ENCODE measurements around the gene HSPA12A. TPM values are rescaled to one million over a fixed set of nuclear protein-coding genes. Genes with fewer than 3 reads are reported as not detected.
"Not testable (repeated sequence)": the region's sequence is repeated elsewhere in the genome, so short reads cannot be mapped to it uniquely, and the experiment has no call there.

Gene HSPA12A
- total RNA-seq, 1 donor = 35.4 TPM

DNA sequence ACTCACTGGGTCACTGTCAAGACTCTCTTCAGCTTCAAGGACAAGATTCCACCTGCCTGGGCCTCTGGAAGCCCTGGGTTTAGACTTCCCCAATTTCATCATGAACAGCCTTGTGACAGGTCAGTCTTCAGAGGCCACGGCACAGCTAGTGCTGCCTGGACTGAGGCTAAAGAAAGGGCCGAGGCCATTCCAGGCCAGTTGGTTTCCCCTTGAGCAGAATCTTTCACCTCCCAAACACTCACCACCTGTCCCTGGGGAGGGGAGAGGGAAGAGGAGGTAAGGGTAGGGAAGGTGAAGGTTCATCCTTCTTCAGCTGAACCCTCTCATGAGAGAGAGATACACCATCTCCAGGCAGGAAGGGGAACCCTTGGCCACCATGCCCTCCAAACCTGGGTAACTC is 24.3 kb downstream of the HSPA12A start:
- no peak for DNase-seq (ENCODE audit: low read depth)
- TF ChIP-seq, protein P1, sequence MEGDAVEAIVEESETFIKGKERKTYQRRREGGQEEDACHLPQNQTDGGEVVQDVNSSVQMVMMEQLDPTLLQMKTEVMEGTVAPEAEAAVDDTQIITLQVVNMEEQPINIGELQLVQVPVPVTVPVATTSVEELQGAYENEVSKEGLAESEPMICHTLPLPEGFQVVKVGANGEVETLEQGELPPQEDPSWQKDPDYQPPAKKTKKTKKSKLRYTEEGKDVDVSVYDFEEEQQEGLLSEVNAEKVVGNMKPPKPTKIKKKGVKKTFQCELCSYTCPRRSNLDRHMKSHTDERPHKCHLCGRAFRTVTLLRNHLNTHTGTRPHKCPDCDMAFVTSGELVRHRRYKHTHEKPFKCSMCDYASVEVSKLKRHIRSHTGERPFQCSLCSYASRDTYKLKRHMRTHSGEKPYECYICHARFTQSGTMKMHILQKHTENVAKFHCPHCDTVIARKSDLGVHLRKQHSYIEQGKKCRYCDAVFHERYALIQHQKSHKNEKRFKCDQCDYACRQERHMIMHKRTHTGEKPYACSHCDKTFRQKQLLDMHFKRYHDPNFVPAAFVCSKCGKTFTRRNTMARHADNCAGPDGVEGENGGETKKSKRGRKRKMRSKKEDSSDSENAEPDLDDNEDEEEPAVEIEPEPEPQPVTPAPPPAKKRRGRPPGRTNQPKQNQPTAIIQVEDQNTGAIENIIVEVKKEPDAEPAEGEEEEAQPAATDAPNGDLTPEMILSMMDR (IDR thresholded peaks at IDR 0.05; ENCODE audit: insufficient read depth, low read depth, low read length) = no peak
- no peak overlapping the region for H3K4me3 ChIP-seq (ENCODE audit: low read depth, low read length)

DNA sequence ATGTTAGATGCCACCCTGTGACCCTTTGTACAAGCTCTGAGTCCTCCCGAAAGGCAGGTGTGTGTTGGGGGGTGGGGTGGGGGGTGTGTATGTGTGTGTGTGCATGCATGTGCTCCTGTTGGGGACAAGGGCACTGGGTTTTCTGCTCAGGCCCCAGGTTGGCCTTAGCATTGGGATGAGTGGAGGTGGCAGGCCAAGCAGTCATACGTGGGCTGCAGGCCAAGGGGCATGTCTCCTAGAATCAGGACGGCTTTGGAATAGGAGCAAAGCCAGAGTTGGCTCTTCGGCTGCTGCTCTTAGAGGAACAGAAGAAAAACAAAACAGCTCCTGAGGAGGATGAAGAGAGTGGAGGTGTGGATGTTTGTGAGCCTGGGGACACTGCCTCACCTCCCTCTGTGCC is 26.0 kb downstream of the HSPA12A start:
- H3K4me3 ChIP-seq (ENCODE audit: low read depth, low read length) = no peak overlapping the region
- no peak for DNase-seq (ENCODE audit: low read depth)
- TF ChIP-seq, protein P1 (IDR thresholded peaks at IDR 0.05; ENCODE audit: insufficient read depth, low read depth, low read length) = no peak

DNA sequence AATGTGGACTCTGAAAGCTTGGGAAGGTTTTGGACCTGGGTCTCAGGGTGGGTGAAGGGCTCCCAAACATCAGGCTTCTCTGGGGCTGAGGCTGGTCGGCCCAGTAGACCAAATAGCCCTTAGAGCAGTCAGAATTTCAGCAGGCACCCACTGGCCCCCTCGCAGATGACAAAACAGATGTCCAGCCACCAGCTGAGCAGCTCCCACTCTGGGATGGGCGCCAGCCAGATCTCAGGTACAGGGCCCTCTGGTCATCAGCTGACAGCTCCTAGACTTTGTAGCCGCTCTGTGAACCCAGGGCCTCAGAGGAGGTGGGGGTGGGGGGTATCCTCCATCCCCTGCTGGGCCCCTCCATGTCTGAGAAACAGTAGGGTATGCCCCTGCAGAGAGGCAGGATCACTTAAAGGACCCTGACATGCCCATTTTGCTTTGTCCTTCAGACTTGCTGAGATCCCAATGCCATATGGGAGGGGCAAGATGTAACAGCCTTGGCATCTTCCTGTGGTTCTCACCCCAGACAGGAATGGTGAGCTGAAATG is 26.5 kb downstream of the HSPA12A start:
- no peak overlapping the region for H3K4me3 ChIP-seq (ENCODE audit: low read depth, low read length)
- TF ChIP-seq, protein P1 (IDR thresholded peaks at IDR 0.05; ENCODE audit: insufficient read depth, low read depth, low read length) = no peak
- DNase-seq (ENCODE audit: low read depth) = no peak

DNA sequence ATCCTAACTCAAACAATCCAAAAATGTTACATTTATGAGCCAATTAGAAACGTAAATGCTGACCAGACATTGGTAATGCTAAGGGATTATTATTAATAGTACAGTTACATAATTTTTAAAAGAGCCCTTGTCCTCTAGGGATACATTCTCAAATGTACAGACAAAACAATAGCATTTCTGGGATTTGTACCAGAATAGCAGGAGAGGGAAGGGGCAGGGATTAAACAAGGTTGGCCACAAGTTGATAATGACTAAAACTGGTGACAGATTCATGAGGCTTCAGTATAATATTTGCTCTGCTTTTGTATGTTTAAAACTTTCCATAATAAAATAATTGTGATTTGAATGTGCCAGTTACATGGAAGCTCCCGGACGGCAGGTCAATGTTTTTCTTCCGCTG is 27.0 kb downstream of the HSPA12A start:
- no peak overlapping the region for H3K4me3 ChIP-seq (ENCODE audit: low read depth, low read length)
- no peak for DNase-seq (ENCODE audit: low read depth)
- TF ChIP-seq, protein P1 (IDR thresholded peaks at IDR 0.05; ENCODE audit: insufficient read depth, low read depth, low read length) = no peak

DNA sequence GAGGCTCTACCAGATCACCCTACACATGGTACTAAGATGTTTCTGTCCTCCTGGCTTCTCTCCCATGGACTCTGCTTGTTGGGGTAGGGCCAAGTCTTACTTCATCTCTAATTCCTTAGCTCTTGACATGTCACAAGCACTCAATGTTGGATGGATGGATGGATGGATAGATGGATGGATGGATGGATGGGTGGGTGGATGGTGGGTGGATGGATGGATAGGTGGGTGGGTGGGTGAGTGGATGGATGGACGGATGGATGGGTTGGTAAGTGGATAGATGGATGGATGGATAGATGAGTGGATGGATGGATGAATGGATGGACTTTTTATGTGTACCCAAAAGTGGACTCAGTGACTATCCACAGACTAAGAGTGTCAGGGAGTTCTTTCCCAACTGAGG is 28.5 kb downstream of the HSPA12A start:
- DNase-seq (ENCODE audit: low read depth) = no peak
- H3K4me3 ChIP-seq (ENCODE audit: low read depth, low read length) = no peak overlapping the region
- TF ChIP-seq, protein P1 (IDR thresholded peaks at IDR 0.05; ENCODE audit: insufficient read depth, low read depth, low read length) = no peak

DNA sequence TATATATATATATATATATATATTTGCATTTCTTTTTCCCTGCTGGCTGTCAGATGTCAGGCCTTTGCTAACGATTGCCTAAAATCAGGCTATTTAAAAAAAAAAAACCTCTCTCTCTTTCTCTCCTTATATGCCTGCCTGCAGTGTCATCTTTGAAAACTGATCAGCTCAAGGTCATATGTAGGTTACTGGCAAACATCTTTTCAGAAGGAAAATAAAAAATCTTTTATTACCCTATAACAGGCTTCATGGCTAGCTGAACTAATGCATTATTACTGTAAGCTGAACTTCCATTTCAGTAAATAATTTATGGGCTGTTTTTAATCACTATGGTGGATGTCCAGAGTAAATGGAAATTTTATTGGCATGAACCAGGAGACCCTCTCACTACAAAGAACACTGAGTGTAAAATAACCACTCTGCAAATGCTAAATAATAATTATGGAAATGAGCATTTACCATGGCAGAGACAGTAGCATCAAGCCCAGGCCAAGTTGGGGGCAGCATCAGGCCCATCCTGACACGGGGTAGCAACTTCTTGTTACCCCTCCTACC is 29.3 kb downstream of the HSPA12A start:
- no peak for DNase-seq (ENCODE audit: low read depth)
- no peak overlapping the region for H3K4me3 ChIP-seq (ENCODE audit: low read depth, low read length)
- TF ChIP-seq, protein P1 (IDR thresholded peaks at IDR 0.05; ENCODE audit: insufficient read depth, low read depth, low read length) = no peak

DNA sequence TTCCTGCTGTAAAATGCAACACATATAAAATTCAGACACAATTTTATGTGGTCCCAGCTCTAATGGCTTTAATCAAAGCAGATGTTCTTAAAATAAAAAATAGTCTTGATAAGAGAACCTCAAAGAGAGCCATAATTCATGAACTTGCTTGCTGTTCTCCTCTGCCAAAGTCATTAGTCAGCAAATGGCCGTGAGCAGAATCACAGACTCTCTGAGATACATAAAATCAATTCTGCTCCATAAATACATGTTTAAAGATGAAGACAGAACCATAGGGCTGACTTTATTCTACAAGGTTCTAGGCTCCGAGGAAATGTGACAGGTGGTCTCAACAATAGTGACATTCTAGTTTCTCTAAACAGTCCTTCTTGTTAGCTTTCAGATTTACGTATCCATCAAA is 29.8 kb downstream of the HSPA12A start:
- no peak overlapping the region for H3K4me3 ChIP-seq (ENCODE audit: low read depth, low read length)
- DNase-seq (ENCODE audit: low read depth) = no peak
- TF ChIP-seq, protein P1 (IDR thresholded peaks at IDR 0.05; ENCODE audit: insufficient read depth, low read depth, low read length) = no peak

DNA sequence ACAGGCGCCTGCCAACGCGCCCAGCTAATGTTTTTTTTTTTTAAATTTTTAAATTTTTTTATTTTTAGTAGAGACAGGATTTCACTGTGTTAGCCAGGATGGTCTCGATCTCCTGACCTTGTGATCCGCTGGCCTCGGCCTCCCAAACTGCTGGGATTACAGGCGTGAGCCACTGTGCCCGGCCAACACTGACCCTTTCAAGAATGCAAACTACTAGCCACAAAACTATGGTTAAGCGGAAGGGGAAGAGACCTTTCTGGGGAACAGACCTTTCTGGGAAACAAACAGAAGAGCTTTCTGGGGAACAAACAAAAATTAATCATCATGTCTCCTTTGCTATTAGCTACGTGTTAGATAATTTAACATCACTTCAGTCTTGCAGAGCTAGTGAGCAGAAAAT is 30.6 kb downstream of the HSPA12A start:
- DNase-seq (ENCODE audit: low read depth) = not testable (repeated sequence)

More for the DNA sequence above, 30.6 kb downstream of the HSPA12A start:
- H3K4me3 ChIP-seq (ENCODE audit: low read depth, low read length) = not testable (repeated sequence)
